GM19455 (cell line): ENCODE measurements around the gene CACNG3.
"Not testable (repeated sequence)": the region's sequence is repeated elsewhere in the genome, so short reads cannot be mapped to it uniquely, and the experiment has no call there.

ENCODE experiments used
- ATAC-seq: cut with Tn5 transposase; IDR thresholded peaks from one replicate; pipeline ENCODE4 v1.9.1; 2021; ENCODE audit not compliant: unreplicated experiment

The CACNG3 gene

DNA sequence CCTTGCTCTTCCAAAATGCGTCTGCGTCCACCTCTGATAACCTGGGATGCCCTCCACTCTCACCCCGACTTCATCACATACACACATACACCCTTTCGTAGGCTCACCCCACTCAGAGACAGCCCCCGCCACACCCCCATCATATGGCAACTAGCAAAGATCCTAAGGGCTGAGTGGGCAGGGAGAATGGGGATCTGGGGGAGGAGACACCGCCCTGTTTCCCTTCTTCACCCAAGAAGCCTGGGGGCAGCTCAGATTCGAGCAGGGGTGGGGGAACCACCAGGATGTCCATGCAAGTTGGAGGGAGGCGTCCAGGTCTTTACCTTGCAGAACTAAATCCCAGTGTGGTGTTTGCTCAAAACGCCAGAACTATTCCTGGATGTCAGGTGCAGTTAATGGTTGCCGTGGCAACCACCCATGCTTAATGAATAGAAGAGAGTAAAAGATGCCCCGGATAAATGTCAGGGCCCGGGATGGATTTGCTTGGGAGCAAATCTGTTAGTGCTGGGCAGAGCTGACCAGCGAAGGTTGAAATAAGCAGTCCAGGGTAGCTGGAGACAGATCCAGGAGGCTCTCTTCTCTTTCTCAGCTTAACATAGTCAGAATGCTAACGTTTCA, 72.8 kb downstream of the CACNG3 start:
- ATAC-seq = no peak

DNA sequence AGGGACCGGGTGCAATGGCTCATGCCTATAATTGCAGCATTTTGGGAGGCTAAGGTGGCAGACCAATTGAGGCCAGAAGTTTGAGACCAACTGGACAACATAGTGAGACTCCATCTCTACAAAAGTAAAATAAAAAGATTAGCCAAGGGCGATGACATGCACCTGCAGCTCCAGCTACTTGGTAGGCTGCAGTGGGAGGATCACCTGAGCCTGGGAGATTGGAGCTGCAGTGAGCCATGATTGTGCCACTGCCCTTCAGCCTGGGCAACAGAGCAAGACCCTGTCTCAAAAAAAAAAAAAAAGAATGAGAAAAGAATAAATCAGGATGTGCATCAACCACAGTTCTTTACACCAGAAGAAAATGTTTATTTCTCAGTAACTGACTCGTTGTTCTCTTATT, 76.0 kb downstream of the CACNG3 start:
- ATAC-seq = no peak

DNA sequence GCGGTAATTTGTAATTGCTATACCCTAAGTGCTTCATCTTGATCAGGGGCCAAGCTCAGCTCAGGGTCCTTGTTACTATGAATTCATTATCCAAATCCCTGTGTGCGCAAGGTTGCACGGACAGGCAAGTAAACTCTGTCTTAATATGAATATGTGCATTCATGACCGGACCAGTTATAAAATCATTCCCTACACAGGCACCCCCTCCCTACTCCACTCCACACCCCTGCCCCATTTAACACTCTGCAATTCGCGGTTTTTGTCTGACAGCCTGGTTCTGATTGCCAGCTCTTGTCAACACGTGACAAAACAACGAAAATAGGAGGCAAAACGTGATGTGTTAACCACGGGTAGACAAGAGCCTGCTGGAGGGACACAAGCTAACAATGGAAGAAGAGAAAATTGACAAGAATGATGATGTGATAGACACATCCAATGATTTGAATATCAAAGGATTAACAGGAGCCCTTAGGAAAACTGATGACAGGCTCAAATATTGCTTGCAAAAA, 76.5 kb downstream of the CACNG3 start:
- ATAC-seq = no peak

DNA sequence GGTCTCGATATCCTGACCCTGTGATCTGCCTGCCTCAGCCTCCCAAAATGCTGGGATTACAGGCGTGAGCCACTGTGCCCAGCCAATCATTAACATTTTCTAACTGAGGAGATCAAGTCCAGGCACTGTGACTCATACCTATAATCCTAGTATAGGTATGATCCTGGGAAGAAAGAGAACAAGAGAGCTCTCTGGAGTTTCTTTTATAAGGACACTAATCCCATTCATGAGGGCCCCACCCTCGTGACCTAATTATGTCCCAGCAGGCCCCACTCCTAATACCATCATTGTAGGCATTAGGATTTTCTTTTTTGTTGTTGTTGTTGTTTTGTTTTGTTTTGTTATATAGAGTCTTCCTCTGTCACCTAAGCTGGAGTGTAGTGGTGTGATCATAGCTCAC, 80.4 kb downstream of the CACNG3 start:
- no peak for ATAC-seq

DNA sequence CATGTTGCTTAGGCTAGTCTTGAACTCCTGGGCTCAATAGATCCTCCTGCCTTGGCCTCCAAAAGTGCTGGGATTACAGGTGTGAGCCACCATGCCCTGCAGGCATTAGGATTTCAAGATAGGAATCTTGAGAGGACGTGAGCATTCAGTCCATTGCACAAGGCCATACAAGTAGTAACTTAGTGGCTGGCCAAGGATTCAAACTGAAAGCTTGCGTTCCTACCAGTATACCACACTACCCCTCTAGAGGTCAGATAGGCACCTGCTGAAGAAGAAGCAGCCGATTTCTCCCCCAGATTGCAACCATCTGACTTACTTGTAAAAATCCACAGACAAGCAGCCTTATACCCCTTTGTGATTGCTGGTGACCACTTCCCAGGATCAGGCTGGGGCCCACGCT, 80.9 kb downstream of the CACNG3 start:
- ATAC-seq = no peak

DNA sequence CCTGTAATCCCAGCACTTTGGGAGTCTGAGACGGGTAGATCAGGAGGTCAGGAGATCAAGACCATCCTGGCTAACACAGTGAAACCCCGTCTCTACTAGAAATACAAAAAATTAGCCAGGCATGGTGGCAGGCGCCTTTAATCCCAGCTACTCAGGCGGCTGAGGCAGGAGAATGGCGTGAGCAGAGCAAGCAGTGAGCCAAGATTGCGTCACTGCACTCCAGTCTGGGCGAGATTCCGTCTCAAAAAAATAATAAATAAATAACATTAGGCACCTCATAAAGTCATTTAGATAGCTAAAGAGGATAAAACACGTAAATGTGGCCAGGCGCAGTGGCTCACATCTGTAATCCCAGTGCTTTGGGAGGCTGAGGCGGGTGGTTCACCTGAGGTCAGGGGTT, 87.7 kb downstream of the CACNG3 start:
- ATAC-seq = not testable (repeated sequence)

DNA sequence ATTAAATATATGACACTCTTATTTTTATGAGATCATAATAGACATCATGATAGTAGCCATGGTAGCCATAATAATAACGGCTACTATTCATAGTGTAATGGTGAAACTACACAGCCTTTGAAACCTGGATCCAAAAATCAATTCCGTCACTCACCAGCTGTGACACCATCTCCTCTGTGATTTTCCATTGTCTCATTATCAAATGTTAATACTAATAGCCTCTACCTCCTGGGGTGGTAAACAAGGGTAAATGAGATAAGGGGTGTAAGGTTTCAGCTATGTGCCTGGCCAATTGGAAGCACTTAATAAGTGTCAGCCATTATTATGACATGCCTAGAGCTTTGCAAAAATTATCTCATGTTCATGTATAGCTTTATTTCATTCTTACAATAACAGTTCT, 88.6 kb downstream of the CACNG3 start:
- ATAC-seq = no peak

DNA sequence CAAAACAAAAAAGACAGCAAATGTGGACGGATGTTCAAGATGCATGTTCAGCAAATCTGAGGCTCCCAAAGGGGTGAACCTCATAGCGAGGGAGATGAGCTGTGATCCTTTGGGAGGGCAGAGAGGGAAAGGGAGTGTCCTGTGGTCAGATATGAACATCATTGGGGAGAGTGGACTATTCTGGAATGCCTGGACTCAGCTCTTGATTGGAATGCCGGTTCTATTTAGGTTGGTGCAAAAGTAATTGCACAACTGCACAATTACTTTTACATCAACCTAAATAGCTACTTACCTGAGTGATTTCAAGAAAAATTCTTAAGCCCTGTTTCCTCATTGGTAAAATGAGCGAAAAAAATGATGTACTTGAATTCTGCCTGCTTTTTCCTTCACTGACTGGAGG, 89.6 kb downstream of the CACNG3 start:
- ATAC-seq = no peak

DNA sequence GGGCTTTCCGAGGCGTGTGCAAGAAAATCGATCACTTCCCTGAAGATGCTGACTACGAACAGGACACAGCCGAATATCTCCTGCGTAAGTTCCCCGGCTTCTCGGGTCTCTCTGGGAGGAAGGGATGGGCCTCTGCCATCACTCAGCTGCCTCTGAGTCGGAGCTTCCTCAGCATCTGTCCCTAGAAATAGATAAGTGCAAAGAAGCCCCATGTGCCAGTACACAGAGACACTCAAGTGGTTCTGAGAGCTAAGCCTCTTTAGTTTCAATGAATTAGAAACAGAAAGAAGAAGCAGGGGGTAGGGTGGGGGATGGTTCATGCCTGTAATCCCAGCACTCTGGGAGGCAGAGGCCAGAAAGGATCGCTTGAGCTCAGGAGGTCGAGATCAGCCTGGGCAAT, 90.6 kb downstream of the CACNG3 start:
- ATAC-seq = no peak

DNA sequence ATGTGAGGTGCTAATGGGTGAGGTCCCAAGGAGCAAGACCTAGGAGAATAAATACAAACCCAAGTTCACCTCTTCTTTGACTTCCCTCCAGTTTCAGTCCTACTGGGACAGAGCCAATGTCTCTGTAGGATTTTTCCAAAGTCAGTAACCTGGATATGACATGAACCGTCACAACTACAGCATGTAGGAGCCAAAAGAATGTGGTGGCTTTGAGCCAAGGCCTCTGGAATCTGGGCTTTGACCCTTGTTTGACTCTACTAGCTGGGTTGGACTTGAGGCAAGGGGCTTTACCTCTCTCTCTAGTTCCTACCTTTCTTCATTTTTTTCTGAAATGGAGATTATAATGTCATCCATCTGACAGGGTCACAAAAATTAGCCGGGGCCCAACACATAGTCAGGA, 91.4 kb downstream of the CACNG3 start:
- ATAC-seq = no peak

DNA sequence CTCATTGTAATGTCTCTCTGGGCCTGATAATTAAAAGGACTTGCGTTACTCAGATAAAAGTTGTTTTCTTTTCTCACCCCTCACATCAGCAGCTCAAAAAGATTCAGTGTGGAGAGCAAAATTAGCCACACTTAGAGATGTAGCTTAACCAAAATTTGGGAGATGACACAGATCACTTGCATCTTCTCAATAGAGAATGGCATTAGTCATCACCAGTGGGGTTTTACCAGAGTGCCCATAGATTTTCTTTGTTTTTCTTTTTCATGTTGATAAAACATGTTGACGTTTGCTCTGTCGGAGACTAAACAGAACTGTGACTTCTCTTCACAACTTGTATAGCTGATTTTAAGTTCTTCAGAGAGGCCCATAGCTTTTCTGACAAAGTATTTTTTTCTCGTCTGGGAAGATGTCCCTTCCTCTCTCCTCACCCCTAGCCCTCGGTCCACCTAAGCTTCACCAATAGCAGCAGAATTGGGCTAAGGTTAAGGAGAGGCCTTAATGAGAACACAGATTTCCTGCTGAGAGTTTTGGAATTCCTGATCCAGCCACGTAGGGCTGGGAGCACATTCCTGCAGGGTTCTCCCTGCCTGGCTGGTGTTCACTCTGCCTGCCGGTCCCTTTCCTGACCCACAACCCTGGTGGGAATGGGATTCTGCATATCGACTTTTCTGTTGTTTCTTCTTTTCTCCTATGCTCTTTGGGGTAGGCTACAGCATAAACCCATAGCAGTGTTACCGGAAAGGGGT, 92.6 kb downstream of the CACNG3 start:
- ATAC-seq = no peak

DNA sequence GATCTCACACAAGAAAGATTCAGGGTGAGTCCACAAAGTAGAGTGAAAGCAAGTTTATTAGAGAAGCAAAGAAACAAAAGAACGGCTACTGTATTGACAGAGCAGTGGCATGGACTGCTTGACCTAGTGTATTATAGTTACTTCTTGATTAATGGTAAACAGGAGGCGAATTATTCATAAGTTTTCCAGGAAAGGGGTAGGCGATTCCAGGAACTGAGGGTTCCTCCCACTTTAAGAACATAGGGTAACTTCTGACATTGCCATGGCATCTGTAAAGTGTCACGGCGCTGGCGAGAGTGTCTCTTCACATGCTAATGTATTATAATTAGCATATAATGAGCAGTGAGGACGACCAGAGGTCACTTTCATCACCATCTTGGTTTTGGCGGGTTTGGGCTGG, 93.2 kb downstream of the CACNG3 start:
- ATAC-seq = no peak

DNA sequence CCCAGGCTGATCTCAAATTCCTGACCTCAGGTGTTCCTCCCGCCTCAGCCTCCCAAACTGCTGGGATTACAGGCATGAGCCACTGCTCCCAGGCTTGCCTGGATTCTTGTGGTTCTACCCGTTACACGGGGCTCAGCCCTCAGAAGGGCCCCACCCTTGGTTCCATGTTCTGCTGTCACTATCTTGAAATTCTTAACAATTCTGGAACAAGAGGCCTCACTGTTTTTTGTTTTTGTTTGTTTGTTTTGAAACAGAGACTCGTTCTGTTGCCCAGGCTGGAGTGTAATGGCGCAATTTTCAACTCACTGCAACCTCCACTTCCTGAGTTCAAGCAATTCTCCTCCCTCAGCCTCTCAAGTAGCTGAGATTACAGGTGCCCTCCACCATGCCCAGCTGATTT, 96.6 kb downstream of the CACNG3 start:
- ATAC-seq = no peak

DNA sequence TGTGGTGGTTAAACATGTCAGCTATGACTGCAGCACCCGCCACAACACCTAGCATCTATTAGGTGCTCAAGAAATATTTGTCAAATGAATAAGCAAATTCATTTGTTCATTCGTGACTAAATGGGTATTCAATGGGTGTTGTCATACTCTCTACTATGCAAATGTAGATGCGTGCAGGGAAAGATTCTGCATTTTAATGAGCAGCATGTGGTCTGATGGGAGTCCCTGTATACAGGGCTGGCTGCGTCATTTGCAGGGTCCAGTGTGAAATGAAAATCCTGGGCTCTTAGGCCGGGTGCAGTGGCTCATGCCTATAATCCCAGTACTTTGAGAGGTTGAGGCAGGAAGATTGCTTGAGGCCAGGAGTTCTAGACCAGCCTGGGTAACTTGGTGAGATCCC, 97.5 kb downstream of the CACNG3 start:
- no peak for ATAC-seq

DNA sequence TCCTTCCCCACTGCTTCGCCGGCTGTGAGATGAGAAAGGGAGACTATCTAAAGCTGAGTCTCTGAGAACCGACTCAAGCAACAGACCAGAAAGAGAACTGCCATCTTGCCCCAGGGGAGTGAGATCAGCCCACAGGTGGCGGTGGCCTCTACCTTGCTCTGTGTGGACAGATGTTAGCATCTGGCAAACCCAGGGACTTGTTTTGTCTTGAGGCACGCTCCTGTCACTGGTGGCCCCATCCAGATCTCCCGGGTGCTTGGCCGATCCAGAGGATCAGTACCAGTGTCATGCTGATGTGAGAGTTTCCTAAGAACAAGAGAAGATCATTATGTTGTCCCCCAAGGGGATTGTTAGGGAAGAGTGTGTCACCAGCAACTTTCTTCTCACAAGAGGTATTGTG, 101.4 kb downstream of the CACNG3 start:
- no peak for ATAC-seq

DNA sequence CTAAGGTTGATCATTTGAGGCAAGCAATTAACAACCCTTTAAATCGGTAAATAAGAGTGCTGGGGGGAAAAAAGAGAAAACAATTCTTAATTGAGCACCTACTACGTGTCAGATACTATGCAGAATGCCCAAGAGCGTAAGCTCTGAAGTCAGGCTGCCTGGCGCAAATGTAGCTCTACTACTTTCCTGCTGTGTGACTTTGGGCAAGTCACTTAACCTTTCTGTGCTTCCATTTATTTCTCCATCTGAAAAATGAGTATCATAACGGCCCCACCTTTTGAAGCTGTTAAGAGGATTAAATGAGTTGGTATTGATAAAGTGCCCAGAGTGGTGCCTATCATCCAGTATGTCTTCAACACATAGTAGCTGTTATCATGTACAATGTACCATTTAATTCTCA, 102.0 kb downstream of the CACNG3 start:
- ATAC-seq = no peak

DNA sequence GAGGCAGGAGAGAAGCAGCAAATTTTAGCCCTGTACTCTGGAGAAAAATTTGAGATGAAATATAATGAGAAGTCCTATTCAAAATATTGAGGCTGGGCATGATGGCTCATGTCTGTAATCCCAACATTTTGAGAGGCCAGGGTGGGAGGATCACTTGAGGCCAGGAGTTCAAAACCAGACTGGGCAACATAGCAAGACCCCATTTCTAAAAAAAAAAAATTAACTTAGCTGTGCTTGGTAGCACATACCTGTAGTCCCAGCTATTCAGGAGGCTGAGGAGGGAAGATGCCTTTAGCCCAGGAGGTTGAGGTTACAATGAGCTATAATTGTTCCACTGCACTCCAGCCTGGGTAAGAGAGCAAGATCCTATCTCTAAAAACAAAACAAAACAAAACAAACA, 103.4 kb downstream of the CACNG3 start:
- ATAC-seq = no peak

DNA sequence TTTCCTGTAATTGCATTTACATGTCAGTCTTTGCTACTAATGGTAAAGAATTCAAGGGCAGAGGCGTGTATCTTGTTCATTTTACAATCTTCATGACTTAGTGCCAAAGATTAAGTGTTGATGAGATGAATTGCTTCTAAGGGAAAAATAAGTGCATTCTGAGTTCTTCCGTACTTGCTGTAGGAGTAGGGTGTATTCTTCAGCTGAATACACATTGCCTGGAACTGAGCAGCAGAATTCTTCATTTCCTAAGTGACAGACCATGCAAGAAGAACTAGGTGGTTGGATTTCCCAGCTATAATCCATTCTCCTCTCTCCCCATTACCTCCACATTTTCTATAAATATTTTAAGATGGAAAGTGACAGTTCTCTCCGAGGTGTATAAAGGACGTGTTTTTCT, 104.8 kb downstream of the CACNG3 start:
- no peak for ATAC-seq

DNA sequence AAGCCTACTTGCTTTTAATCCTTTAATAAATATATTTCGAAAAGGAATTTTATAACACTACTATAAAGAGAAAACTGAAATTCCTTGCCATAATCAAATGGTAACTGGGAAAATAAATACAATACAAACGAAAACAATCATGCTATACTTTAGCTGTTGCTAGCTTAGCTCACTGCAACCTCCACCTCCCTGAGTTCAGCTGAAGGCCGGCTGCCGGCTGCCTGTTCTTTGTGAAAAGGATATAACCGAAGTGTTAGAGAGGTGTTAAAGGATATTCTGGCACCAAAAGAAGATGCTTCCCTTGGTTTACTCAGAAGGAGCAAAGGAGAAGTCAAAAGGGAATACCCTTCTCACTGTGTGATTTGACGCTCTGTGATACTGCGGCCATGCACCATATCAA, 108.5 kb downstream of the CACNG3 start:
- no peak for ATAC-seq

DNA sequence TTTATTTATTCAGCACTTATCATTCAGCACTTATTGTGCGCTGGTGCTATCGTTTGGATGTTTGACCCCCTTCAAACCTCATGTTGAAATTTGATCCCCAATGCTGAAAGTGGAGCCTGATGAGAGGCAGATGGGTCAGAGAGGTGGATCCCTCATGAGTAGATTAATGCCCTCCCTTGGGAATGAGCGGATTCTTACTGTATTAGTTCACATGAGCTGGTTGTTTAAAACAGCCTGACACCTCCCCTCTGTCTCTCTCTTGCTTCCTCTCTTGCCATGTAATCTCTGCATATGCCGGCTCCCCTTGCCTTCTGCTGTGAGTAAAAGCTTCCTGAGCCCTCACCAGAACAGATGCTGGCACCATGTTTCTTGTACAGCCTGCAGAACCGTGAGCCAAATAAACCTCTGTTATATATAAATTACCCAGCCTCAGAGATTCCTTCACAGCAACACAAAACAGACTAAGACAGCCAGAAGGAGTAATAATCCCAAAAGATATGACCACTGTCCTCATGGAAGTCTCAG, 111.1 kb downstream of the CACNG3 start:
- no peak for ATAC-seq

DNA sequence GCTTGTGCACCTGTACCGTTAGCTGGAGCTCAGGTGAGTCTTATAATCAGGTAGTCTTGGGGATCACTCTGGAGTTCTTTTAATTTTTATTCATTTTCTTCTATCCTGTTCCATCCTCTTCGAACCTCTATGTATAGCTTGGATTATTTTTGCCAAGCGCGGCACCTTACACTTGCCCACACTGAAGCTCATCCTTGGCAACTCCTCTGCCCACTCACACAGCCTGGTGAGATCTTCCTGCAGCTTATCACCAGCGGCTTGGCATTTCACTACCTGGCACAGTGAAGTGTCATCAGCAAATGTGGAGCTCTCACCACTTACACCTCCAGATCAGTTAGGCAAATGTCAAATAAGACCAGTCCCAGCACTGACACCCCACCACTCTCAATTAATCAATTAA, 116.7 kb downstream of the CACNG3 start:
- ATAC-seq = no peak

DNA sequence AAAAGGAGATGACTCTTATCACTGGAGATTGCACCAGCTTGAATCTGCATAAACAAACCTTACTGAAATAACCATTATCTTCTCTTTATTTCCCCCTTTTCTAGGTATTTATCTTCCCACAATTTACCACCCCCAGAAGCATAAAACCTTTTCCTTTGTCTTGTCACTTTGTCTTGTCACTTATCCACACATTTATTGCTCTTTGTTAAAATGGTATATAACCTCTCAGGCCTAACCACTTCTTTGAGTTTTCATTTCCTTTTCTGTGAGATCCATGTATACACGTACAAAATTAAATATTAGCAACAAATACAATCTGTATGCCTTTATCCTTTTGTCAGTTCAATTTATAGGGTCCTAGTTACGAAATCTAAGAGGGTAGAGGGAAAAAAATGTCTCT, 122.9 kb downstream of the CACNG3 start:
- no peak for ATAC-seq
